ENCODE measurements around the gene EXOC6.

Gene EXOC6

DNA sequence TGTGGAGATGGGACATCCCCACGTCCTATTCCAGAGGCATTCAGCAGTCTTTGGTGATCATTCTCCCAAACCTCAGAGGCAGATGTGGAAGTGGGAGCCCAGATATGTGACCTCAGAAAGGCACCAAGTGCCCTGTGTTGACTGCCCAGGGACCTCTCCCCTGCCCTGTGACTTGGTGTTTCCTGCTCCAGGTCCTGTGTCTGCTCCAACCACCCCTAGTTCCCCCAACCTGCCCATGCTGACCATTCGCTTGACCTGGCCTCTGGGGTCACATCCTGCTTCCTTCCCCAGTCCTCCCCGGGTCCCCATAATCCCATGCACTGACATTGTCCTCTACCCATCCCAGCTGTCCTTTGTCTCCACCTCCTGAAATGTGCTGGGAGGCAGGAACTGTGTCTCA lies 233.0 kb downstream of the EXOC6 start:
- no peak overlapping the region for H3K4me3 ChIP-seq (replicated peaks; ENCODE audit: low read depth, low read length)
- TF ChIP-seq, protein P1, sequence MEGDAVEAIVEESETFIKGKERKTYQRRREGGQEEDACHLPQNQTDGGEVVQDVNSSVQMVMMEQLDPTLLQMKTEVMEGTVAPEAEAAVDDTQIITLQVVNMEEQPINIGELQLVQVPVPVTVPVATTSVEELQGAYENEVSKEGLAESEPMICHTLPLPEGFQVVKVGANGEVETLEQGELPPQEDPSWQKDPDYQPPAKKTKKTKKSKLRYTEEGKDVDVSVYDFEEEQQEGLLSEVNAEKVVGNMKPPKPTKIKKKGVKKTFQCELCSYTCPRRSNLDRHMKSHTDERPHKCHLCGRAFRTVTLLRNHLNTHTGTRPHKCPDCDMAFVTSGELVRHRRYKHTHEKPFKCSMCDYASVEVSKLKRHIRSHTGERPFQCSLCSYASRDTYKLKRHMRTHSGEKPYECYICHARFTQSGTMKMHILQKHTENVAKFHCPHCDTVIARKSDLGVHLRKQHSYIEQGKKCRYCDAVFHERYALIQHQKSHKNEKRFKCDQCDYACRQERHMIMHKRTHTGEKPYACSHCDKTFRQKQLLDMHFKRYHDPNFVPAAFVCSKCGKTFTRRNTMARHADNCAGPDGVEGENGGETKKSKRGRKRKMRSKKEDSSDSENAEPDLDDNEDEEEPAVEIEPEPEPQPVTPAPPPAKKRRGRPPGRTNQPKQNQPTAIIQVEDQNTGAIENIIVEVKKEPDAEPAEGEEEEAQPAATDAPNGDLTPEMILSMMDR (IDR thresholded peaks at IDR 0.05; ENCODE audit: low read depth, low read length, missing control alignments): no peak
- DNase-seq (ENCODE audit: extremely low read depth, low read depth): no peak

DNA sequence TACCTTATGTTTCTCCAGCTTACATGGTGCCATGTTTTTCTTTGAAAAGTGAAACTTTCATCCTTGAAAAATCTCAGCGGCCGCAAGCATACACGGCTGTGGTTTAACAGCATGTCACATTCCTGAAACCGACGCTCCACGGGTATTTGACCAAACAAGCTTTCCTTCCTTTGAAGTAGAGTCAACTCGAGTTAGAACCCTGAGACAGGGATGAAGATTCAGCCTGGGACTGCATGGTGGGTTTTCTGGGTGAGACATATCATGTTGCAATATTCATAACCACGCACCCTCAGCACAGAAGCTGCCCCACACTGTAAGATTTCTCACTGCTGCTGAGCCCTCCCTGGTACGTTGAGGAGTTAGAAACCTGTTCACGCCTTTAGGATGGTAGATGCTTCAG lies 233.5 kb downstream of the EXOC6 start:
- DNase-seq (ENCODE audit: extremely low read depth, low read depth): no peak
- TF ChIP-seq, protein P1 (IDR thresholded peaks at IDR 0.05; ENCODE audit: low read depth, low read length, missing control alignments): no peak
- no peak overlapping the region for H3K4me3 ChIP-seq (replicated peaks; ENCODE audit: low read depth, low read length)

DNA sequence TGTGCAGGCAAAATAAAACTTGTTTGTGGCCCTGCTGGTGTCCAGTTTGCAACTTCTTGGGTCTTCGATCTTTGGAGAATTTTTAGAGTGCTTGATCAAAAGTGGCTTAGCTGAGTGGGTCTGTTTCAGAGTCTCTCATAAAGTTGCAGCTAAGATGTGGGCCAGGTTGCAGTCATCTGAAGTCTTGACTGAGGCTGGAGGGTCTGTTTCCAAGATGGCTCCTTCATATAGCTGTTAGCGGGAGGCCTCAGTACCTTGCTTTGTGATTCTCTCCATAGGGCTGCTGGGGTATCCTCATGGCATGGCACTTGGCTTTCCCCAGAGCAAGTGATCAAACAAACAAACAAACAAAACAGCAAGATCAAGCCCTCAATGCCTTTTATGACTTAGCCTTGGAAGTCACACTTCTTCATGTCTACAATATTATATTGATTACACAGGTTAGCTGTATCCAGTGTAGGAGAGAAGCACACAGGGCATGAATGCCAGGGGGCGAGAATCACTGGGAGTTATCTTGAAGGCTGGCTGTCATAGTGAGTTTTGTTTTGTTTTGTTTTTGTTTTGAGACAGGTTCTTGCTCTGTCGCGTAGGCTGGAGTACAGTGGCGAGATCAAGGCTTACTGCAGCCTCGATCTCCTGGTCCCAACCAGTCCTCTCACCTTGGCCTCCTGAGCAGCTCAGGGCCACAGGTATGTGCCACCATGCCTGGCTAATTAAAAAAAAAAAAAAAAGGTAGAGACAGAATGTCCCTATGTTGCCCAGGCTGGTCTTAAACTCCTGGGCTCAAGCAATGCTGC lies 235.6 kb downstream of the EXOC6 start:
- no peak for DNase-seq (ENCODE audit: extremely low read depth, low read depth)
- no peak overlapping the region for H3K4me3 ChIP-seq (replicated peaks; ENCODE audit: low read depth, low read length)
- TF ChIP-seq, protein P1 (IDR thresholded peaks at IDR 0.05; ENCODE audit: low read depth, low read length, missing control alignments): no peak

DNA sequence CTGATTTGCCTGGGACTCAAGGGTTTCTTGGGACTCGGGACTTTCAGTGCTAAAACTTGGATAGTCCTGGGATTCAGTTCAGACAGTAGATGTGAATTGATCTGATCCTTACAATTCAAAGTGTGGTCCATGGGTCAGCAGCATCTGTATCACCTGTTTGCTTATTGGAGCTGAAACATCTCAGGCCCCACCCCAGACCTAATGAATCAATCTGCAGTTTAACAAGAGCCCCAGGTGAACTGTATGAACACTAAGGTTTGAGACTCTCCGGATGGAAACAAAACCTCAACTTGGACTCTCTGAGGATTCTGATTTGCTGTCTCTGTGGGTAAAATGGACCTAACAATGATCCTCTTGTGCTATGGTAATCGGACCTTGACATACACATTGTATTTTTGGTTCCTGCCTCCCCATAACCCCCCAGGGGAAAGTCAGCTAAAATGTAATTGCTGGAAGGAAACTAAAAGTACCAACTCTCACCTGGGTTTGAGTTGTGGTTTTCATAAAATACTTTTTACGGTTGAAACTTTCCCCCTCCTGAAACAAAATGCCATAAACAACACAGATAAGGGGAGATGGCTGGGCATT lies 237.0 kb downstream of the EXOC6 start:
- H3K4me3 ChIP-seq (replicated peaks; ENCODE audit: low read depth, low read length): no peak overlapping the region
- TF ChIP-seq, protein P1 (IDR thresholded peaks at IDR 0.05; ENCODE audit: low read depth, low read length, missing control alignments): no peak
- DNase-seq (ENCODE audit: extremely low read depth, low read depth): no peak

DNA sequence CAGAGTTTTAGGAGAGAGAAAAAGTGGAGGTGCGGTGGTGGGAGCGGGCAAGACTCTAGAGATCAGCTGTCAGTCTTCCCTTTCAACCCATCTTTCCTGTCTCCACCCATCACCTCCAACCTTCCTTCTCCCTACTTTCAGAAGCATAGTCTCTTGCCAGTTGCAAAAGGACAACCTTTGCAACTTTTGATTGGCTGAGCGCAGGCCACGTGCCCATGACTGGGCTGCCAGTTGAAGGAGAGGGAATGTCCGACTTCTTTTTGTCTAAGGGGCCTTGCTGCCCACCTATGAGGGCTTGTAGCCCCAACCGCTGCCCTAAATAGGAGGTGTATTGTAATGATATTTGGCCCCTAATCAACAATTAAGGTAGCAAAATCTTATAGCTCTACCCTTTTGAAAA lies 238.0 kb downstream of the EXOC6 start:
- DNase-seq (ENCODE audit: extremely low read depth, low read depth): no peak
- TF ChIP-seq, protein P1 (IDR thresholded peaks at IDR 0.05; ENCODE audit: low read depth, low read length, missing control alignments): no peak
- H3K4me3 ChIP-seq (replicated peaks; ENCODE audit: low read depth, low read length): no peak overlapping the region

DNA sequence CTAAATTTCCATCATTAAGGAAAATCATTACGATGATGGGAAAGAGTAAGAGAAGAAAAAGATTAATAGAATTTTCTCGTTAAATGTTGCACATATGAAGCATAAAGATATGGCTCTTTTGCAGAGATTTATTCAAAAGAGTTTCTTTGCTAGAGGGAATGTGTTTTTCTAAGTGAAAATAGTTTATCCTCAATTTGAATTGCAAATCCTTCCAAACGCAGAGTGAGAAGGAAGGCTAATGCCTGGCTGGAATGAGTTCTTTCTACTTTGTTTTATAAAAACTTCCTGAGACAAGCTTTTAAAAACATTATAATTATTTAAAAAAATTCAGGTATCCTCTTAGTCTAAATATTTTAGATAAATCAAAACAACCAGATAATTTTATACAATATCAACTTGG lies 239.5 kb downstream of the EXOC6 start:
- H3K4me3 ChIP-seq (replicated peaks; ENCODE audit: low read depth, low read length): no peak overlapping the region
- DNase-seq (ENCODE audit: extremely low read depth, low read depth): no peak
- TF ChIP-seq, protein P1 (IDR thresholded peaks at IDR 0.05; ENCODE audit: low read depth, low read length, missing control alignments): no peak
